HG02943 (cell line): ENCODE data around the gene RAB13.
A peak's percentile ranks its signal among the peaks of the same experiment; 100 is the strongest.

ENCODE experiments used
- ATAC-seq: cut with Tn5 transposase; IDR thresholded peaks from one replicate; pipeline ENCODE4 v1.9.1; 2021; ENCODE audit warnings: mild to moderate bottlenecking, low read depth, moderate library complexity; ENCODE audit not compliant: unreplicated experiment

RAB13 gene

DNA sequence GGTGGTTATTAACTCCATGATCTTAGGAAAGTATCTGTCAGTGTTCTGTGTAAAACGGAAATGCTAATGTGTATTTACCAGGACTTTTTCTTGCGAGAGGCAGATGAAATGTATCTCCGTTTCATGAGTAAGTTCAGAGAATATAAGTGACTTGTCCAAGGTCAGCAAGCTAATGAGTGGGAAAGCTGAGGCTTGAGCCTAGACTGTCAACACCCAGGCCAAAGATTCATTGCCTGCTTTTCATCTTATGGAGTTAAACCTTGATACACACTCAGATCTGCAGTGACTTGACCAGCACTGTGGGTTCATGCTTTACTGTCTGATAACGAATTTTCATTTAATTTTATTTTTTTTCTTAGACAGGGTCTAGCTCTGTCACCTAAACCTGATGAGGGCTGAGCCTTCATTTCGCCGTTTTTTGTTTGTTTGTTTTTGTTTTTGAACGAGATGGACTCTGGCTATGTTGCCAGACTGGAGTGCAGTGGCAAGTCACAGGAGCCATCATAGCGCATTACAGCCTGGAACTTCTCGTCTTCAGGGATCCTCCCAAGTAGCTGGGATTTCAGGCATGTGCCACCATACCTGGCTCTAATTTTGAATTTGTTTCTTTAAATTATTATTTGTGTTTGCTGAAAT is 7.7 kb downstream of the RAB13 start:
- ATAC-seq: no peak

DNA sequence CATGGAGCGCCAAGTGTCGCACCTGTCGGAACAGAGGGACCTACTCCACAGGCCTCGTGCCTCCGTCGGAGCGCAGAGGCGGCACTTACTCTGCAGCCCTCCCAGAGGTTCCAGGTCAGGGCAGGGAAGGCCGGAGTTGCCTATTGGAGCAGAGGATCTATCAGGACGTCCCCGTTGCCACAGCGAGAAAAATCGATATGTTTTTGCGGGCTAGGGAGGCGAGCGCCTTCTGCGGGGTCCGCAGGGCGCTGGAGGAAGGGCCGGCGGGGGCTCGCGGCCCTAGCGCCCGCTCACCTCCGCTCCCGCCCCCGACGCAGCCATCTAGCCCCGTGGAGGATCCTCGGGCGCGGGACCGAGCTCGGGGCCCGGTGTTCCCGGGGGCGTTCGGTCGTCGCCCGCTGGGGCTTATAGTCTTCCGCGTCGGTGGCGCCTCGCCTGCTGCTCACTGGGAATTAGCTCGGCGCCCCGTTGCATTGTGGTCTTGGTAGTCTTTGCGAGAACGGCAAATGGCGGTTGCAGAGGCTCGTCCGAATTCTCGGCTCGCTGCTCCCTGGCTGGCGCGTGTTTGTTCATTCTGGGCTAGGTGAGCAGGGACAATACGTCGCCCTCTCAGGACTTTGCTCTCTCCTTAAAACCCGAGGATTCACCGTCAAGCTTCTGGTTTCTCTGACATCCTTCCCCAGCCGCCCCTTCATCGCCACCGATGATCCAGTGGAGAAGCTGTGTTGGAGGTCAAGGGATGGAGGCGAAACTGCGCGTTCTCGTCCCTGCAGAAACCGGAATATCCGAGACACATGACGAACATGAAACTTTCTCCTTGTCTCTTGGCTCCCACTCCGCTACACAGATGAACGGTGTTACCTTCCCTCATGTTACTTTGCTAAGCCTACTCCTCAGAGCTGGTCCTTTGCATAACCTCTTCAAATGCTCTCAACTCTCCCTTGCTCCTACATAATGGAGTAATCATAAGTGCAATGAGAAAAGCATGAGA is 8.6 kb downstream of the RAB13 start, which contains the start of gene JTB:
JTB (minus strand) TSS at position 425 of the 991 bp plus-strand sequence; CDS start at position 3, 422 bp downstream.
- ATAC-seq: peak; percentile 58

DNA sequence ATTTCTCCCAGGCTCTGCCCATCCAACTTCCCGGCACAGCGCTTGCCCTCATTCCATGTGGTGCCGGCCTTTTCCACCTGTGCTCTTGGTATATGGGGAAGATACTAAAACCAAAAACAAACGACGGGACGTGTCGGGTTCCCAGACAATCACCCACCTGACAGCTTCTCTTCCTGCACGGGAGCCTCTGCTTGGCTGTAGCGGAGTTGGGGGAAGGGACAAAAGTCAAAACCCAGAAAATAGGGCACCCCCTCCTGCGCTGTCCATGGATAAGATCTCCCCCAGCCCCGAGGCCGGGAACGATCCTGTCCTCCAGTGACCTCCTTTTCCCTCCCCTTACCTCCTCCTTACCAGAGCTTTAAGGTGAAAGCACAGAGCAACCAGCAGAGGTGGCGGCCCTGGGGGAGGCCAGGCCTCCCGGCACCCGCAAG is 9.3 kb downstream of the RAB13 start:
- ATAC-seq: no peak

DNA sequence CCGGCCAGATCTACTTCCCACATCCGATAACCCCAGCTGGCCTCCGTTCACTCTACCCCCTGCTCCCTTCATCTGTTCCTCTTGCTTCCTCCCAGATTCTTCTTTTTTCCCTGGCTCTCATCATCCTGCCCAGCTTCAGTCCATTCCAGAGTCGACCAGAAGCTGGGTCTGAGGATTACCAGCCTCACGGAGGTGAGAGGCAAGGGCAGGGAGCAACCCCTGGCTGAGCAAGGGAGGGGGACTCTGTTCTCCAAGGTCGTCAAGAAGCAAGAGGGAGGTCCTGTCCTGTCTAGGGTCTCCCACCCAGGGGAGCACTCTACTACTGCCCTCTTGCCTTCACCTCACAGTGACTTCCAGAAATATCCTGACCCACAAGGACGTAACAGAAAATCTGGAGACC is 12.6 kb downstream of the RAB13 start:
- no peak for ATAC-seq

DNA sequence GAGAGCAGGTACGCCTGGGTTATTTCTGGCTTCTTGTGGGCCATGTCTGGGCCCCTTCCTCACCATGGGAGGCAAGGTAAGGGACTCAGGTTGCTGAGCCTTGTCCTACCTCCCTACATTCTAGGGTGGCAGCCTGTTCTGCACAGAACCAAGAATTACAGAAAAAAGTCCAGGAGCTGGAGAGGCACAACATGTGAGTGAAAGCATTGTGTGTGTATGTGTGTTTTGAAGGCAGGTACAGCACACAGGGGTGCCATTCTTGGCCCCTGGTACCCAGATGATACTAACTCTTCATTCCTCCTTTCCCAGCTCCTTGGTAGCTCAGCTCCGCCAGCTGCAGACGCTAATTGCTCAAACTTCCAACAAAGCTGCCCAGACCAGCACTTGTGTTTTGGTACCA is 13.1 kb downstream of the RAB13 start:
- no peak for ATAC-seq

DNA sequence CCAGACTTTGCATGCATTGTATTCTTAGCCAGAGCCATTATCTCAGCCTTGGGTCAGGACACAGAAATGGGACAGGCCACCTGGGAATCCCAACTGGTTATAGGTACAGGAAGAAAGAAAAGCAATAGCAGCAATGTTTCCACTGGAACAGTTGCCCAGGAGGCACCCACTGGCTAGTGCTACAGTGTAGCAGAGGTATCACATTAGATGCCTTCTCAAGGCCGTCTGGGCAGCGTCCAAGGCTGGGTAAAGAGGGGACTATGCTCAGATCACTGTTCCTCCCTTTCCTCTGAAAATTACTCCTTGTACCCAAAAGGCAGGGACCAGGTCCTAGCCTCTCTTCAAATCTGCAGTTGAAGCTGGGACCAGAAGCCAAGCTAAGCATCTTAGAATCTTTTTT is 15.8 kb downstream of the RAB13 start:
- ATAC-seq: no peak

DNA sequence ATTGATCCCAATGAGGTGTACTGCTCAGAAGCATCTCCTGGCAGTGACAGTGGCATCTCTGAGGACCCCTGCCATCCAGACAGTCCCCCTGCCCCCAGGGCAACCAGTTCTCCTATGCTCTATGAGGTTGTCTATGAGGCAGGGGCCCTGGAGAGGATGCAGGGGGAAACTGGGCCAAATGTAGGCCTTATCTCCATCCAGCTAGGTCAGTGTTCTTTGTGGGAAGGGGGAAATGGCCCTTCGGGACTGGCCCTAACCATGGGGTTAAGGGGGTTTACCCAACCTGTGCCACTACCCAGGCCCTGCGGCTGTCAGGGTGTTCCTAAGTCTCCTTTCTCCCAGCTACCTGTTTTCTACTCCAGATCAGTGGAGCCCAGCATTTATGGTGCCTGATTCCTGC is 17.2 kb downstream of the RAB13 start:
- ATAC-seq: no peak

DNA sequence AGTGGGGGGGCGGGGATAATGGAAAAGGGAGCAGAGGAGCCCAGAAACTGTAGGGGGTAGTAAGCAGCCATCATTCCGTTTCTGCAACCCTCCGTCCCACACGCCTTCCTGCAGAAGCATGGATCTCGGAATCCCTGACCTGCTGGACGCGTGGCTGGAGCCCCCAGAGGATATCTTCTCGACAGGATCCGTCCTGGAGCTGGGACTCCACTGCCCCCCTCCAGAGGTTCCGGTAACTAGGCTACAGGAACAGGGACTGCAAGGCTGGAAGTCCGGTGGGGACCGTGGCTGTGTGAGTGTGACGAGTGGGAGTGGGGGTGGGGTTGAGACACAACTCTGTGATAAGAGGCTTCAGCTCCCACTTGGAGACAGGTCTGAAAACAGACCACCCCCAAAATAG is 17.7 kb downstream of the RAB13 start:
- ATAC-seq: no peak

DNA sequence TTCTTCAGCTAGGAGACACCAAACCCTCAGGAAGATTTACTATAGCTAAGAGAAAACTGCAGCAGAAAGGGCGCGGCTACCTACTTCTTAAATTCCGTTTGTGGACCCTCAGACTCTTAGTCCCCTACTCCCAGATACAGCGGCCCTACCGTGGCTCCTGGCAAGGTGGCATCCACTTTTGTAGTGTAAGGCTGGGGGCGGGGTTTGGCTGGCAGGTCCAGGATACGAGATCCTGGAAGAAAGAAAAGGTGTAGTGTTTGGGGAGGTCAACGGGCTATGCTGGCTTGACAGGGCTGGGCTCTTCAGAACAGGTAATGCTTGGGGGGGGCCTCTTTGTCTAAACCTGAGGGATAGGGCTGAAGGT is 18.2 kb downstream of the RAB13 start:
- ATAC-seq: no peak

DNA sequence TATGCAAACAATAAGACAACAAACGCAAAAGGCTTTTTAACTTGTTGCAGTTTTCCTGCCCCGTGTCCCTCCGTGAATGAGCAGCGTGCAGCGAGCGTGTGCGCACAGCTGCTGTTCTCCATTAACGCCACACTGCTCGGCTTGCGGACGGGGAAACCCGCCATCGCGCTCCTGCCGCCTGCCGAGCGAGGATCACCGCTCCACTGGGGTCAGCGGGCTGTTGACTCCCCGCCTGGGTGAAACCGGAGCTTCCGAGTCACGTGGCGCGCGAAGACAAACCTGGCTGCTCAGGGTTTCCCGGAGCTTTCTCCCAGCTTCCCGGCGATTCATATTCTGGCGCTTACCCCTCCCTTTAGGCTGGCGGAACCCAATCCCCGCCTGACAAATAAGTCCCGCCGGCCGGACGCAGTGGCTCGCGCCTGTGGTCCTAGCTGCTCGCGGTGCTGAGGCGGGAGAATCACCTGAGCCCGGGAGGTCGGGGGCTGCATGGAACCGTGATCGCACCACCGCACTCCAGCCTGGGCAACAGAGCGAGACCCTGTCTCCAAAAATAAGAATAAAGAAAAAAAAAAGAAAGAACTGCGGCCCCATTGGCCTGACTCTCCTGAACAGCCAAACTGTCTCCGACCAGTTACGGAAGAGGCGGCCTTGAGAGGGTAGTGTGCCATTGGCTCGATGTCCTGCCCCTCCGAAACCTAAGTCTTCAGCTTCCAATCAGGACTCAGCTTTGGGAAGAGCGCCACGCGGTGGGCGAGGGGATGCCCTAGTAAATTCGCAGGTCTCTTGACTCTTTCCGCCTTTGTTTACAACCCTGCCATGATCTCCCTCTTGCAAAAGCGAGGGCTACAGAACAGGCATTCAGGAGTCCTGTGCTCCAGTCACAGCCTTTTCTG is 18.8 kb downstream of the RAB13 start, which contains the start of gene CREB3L4:
CREB3L4 (plus strand) TSS at position 796 of the 893 bp plus-strand sequence. CDS start 624 bp downstream, outside the sequence.
- peak; percentile 80 for ATAC-seq

DNA sequence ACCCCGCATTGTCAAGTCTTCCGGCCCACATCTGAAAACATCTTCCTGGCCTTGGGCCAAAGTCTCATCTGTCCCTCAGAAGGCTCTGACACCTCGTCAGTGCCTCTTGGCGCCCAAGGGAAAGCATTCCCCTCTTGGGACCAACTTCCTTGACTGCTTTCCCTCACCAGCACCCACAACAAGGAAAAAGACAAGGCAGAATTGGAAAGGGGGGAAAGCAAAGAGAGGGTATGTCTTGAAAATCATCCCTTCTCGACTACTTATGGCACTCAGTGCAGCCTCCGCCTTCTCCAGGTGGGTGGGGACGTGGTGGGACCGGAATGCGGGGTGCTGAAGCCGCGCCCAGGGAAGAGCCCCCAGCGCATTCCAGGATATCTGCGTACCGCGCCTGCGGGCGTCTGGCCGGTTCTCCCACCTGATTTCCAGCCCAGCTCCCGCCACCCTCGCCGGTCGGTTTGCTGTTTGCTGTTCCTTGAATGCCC is 22.2 kb downstream of the RAB13 start:
- peak; percentile 2 for ATAC-seq

DNA sequence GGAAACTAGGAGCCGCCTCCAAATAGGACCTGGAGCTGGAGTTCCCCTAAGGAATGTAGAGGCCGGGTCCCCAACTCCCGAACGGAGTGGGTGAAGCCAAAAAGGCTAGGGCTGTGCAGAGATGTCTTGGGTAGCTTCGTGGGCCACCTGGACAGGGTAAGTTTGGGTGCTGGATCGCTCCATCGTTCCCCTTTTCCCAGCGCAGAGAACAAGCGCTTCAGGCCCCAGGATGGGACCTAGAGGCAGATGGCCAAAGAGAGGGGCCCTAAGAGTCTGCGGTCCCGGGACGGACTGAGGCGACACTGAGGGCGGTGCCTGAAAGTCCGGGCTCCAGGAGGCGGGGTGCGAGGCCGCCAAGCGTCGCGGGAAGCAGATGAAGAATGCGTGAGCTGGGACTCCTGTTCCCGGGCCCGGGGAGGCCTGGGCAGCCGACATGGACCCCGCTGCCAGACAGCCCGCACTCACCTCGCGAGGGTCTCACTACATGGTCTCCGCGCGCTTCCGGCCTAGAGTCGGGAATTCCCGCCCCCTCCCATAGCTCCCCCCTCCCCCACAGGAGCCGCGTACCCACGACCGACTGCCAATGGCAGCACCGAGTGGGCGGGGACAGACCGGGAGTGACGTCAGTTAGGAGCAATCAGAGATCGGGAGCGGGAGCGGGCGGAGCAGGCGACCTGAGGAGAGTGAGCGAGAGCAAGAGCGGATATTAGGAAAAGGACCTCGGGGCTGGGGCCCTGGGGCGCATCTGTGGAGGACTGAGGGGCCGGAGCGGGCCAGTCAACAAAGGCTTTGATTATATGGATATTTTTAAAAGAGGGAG is 22.9 kb downstream of the RAB13 start, which contains the start of gene SLC39A1:
SLC39A1 (minus strand) TSS at position 508 of the 820 bp plus-strand sequence. CDS start 822 bp downstream, outside the sequence.
- ATAC-seq: peak; percentile 45

DNA sequence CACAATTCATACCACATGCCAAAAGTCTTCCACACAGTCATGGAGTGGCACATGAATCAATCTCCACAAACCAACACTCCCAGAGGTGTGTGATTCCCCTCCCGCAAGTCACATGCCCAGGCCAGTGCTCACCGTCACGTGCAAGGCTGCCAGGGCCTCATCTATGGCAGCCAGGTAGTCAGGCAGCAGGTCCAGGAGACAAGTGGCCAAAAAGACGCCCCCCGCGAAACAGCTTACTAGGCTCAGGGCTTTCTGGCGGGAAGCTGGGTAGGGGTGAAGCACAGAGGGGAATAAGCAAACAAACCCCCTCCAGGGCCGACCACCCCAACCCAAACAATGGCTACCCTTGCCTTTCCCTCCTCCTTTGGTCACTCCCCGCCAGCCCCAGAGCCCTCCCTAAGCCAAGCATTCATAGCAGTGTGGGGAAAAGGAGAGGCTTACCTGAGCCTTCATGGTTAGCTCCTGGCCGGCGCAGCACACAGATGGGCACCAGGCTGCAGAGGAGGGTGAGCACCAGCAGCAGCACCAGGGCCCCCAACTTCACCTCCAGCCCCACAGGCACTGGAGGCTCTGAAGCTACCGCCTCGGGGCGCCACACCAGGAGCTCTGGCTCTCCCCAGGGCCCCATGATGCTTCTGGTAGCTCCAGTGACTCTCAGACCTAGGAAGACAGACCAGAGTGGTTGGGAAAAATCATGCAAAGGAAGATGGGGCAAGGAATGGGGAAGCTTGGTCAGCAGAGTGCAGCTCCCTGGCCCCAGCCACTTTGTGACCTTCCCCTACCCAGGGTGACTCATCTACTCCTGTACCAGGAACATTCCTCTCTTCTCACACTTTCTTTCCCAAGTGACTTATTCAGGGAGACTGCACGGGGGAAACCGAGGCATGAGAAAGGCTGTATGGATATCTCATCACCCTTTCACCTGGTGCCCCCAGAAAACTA is 23.8 kb downstream of the RAB13 start:
- no peak for ATAC-seq

DNA sequence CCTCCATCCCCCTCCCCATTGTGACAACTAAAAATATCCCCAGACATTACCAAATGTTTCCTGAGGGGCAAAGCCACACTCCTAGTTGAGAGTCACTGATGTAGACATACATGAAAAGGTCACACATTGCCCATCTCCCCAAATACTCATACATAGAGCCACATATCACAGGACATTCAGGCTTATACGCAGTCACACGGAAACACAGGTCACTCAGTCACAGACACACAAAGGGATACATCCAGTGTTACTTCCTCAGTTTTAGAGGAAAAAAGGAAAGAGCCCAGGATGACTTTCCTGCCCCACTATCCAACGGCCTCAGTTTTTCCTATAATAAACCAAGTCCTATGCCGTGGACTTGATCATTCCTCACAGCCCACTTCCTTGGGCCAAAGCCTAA is 24.7 kb downstream of the RAB13 start:
- no peak for ATAC-seq

DNA sequence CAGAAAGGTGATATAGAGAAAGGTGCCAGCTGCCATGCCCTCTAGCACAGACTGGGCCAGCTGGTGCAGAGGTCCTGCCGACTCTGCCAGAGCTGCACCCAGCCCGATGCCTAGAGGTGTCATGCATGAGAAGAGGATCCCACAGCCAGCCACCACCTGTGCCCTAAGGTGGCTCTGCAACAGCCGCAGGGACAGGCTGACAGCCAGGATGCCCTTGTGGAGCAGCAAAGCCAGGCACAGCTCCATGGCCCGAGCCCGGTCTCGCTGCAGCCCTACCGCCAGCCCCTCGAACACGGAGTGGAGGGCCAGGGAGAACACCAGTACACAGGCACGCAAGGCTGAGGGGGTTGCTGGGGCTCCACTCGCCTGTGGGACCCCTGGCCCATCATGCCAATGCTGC is 25.9 kb downstream of the RAB13 start:
- ATAC-seq: no peak

DNA sequence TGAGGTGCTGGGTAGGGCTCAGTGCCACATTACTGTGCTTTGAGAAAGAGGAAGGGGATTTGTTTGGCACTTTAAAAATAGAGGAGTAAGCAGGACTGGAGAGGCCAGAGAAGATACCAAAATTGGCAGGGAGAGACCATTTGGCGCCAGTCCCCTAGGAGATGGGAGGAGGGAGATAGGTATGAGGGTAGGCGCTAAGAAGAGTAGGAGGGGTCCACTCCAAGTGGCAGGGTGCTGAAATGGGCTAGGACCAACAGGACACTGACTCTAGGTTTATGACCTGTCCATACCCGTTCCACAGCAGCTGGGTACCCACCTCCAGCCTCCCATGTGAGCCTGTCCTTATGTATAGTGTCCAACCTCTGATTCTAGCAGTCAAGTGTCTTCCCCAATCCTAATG is 26.7 kb downstream of the RAB13 start:
- ATAC-seq: no peak

DNA sequence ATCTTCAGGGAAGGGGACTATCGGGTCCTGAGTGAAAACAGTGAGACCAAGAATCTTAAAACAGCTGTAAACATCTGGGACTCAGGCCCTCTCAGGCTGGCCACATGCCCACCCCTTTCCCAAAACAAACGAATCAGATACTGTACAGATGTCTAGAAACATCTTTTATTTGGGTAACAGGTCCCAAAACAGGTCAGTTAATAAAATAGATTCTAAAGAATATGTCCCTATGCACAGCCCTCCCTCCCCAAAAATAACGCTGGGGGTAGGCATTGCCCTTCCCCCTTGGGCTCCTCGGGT is 27.2 kb downstream of the RAB13 start:
- no peak for ATAC-seq

DNA sequence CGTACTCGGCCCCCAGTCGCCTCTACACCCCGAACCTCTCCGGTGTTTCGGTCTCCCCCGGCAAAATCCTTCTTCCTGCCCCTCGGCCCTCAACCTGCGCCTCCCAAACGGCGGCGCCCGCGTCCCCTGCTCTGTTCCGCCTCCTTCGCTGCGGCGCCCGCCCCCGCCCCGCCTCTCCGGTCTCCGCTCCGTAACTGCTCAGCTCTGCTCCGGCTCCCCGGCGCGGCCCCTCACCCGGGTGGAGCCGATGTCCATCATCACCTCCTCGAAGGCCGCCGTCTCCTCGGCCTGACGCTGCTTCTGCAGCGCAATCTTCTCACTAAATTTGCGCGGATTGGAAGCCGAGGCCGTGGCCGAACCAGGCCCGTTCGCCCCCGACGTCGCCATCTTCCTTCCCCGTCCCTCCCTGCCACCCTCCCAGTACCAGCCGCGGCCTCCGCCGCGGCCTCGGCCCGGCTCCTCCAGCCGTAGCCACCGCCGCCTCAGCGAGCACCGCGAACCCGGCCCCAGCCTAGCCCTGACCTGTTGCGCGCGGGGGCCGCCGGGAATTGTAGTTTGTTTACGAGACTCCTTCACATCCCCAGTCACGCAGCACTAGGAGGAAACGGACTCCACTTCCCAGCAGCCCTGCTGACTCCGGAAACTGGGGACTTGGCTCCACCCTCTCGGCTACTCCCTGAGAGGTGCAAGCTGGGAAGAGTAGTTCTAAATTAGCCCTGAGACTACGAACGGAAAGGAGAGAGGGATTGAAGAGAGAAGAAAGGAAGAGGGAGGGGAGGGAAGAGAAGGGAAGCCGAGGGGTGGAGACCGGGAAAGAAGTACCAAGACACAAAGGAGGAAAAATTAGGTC is 27.8 kb downstream of the RAB13 start, which contains the start of gene CRTC2:
CRTC2 (minus strand) TSS at position 502 of the 850 bp plus-strand sequence; CDS start at position 387, 115 bp downstream.
- ATAC-seq: peak; percentile 69
